H1 (cell line): ENCODE results near the gene RAB44. TPM values are rescaled to one million over a fixed set of nuclear protein-coding genes. Genes with fewer than 3 reads are reported as not detected.

Experiments
- CTCF ChIA-PET: fragments of 300-600 bp; sonication (Branson Sonifier 250); formaldehyde crosslinking; loops from one replicate; lab custom pipeline; 2021; ENCODE audit not compliant: partially characterized antibody; lab: Charles Lee
- POLR2A ChIA-PET: fragments of 300-600 bp; sonication (Branson Sonifier 250); formaldehyde crosslinking; loops from one replicate; lab custom pipeline; 2021; ENCODE audit warnings: inconsistent platforms; ENCODE audit not compliant: partially characterized antibody; lab: Charles Lee
- DNase-seq, 2 experiments: peaks; one replicate each; pipeline versions ENCODE4 v3.0.0 to v3.0.0-alpha.2; 2010 to 2022; ENCODE audit warnings: low spot score in 2 of 2, low read depth in 1 of 2, mixed read lengths in 1 of 2
- FAIRE-seq: peaks from 2 replicates; lab custom pipeline; 2011; peaks lifted over from hg19 to GRCh38; lab: Jason Lieb, UNC
- H2AFZ ChIP-seq: 2 replicates; pipeline ENCODE4 v1.8.1; 2012; ENCODE audit warnings: low read length, inconsistent platforms
- H2AK5ac ChIP-seq: 2 replicates; pipeline ENCODE4 v1.6.1; 2013; ENCODE audit warnings: low read depth, low read length
- H2BK120ac ChIP-seq: replicated peaks from 2 replicates; pipeline ENCODE3; 2013; ENCODE audit warnings: low read depth, low read length, inconsistent platforms
- H2BK12ac ChIP-seq: 2 replicates; pipeline ENCODE4 v1.6.1; 2013; ENCODE audit warnings: low read depth, low read length
- H2BK15ac ChIP-seq: 2 replicates; pipeline ENCODE4 v1.6.1; 2013; ENCODE audit warnings: low read length
- H2BK20ac ChIP-seq: 2 replicates; pipeline ENCODE4 v1.6.1; 2013; ENCODE audit warnings: low read length
- H2BK5ac ChIP-seq: 2 replicates; pipeline ENCODE4 v1.6.1; 2013; ENCODE audit warnings: low read depth, low read length
- H3K14ac ChIP-seq: 2 replicates; pipeline ENCODE4 v1.6.1; 2013; ENCODE audit warnings: inconsistent platforms; ENCODE audit not compliant: insufficient read length
- H3K18ac ChIP-seq: 2 replicates; pipeline ENCODE4 v1.6.1; 2013; ENCODE audit warnings: low read length; ENCODE audit errors: extremely low read depth
- H3K23ac ChIP-seq: 2 replicates; pipeline ENCODE4 v1.6.1; 2013; ENCODE audit warnings: inconsistent platforms; ENCODE audit not compliant: insufficient read length
- H3K23me2 ChIP-seq: 2 replicates; pipeline ENCODE4 v1.6.1; 2013; ENCODE audit warnings: low read depth, low read length
- H3K27ac ChIP-seq: 2 replicates; pipeline ENCODE4 v1.6.1; 2011; ENCODE audit warnings: low read depth, low read length, inconsistent platforms
- H3K27me3 ChIP-seq, 4 experiments: replicated peaks in 1 of 4; 1 replicate in 1 of 4; 2 replicates in 3 of 4; pipeline versions ENCODE4 v1.6.1 to v1.8.1; 2011 to 2013; ENCODE audit warnings: low read length in 3 of 4, mild to moderate bottlenecking in 3 of 4, inconsistent platforms in 2 of 4, mixed read lengths in 2 of 4, moderate library complexity in 1 of 4; ENCODE audit not compliant: control insufficient read depth in 3 of 4, insufficient read depth in 3 of 4; ENCODE audit errors: extremely low read depth in 1 of 4
- H3K36me3 ChIP-seq, 4 experiments: 2 replicates each; pipeline versions ENCODE4 v1.6.1 to v1.8.1; 2011 to 2013; ENCODE audit warnings: mild to moderate bottlenecking in 4 of 4, low read length in 3 of 4, moderate library complexity in 2 of 4, control low read depth in 1 of 4, inconsistent platforms in 1 of 4; ENCODE audit not compliant: insufficient read depth in 4 of 4, control insufficient read depth in 2 of 4
- H3K4ac ChIP-seq: replicated peaks from 2 replicates; pipeline ENCODE3; 2013; ENCODE audit warnings: low read length, low read depth, mixed read lengths, inconsistent platforms; ENCODE audit not compliant: insufficient read length
- H3K4me1 ChIP-seq, 4 experiments: replicated peaks in 1 of 4; 1 replicate in 1 of 4; 2 replicates in 3 of 4; pipeline versions ENCODE4 v1.6.1 to v1.8.1; 2011 to 2013; ENCODE audit warnings: low read length in 3 of 4, inconsistent platforms in 2 of 4, mixed read lengths in 1 of 4; ENCODE audit not compliant: insufficient read depth in 4 of 4, control insufficient read depth in 3 of 4
- H3K4me2 ChIP-seq, 2 experiments: 2 replicates each; pipeline versions ENCODE4 v1.6.1 to v1.8.1; 2011 to 2013; ENCODE audit warnings: low read depth in 2 of 2, low read length in 2 of 2, control low read depth in 1 of 2, inconsistent platforms in 1 of 2, mild to moderate bottlenecking in 1 of 2; ENCODE audit not compliant: insufficient read depth in 1 of 2
- H3K4me3 ChIP-seq, 4 experiments: fragments of 200-600, 300-600 bp in 1 of 4; sonication (generic), shearing (Covaris generic), sonication (Bioruptor Twin) in 1 of 4; 2 replicates each; pipeline versions ENCODE4 v1.5.1 to v1.8.1; 2011 to 2016; ENCODE audit warnings: low read length in 4 of 4, low read depth in 3 of 4, control low read depth in 2 of 4, inconsistent platforms in 2 of 4, mild to moderate bottlenecking in 2 of 4, mixed read lengths in 1 of 4, moderate library complexity in 1 of 4; ENCODE audit not compliant: insufficient read depth in 2 of 4; ENCODE audit errors: extremely low read depth in 1 of 4
- H3K56ac ChIP-seq: replicated peaks from 2 replicates; pipeline ENCODE3; 2013; ENCODE audit warnings: low read depth, mild to moderate bottlenecking, mixed read lengths, low read length, inconsistent platforms; ENCODE audit not compliant: insufficient read length
- H3K79me1 ChIP-seq: 2 replicates; pipeline ENCODE4 v1.6.1; 2013; ENCODE audit warnings: low read depth, low read length, control low read depth
- H3K79me2 ChIP-seq, 2 experiments: 2 replicates each; pipeline versions ENCODE4 v1.6.1 to v1.8.1; 2012 to 2013; ENCODE audit warnings: low read length in 2 of 2, mild to moderate bottlenecking in 2 of 2, inconsistent platforms in 1 of 2; ENCODE audit not compliant: insufficient read depth in 2 of 2, control insufficient read depth in 1 of 2
- H3K9ac ChIP-seq, 4 experiments: replicated peaks in 1 of 4; 1 replicate in 1 of 4; 2 replicates in 3 of 4; pipeline versions ENCODE4 v1.6.1 to v1.8.1; 2011 to 2013; ENCODE audit warnings: low read depth in 3 of 4, low read length in 3 of 4, control low read depth in 2 of 4, mild to moderate bottlenecking in 2 of 4, moderate library complexity in 2 of 4, inconsistent platforms in 1 of 4; ENCODE audit errors: extremely low read depth in 1 of 4
- H3K9me3 ChIP-seq, 2 experiments: 2 replicates each; pipeline versions ENCODE4 v1.6.1 to v1.8.1; 2012 to 2013; ENCODE audit warnings: mild to moderate bottlenecking in 2 of 2, moderate library complexity in 2 of 2, control low read depth in 1 of 2, inconsistent platforms in 1 of 2, low read depth in 1 of 2, low read length in 1 of 2, mixed read lengths in 1 of 2; ENCODE audit not compliant: insufficient read depth in 2 of 2
- H4K20me1 ChIP-seq, 2 experiments: replicated peaks in 1 of 2; 2 replicates each; pipeline versions ENCODE3 to v1.8.1; 2011 to 2013; ENCODE audit warnings: inconsistent platforms in 2 of 2, low read length in 2 of 2, mild to moderate bottlenecking in 1 of 2; ENCODE audit not compliant: insufficient read depth in 2 of 2, control insufficient read depth in 1 of 2
- H4K5ac ChIP-seq: 2 replicates; pipeline ENCODE4 v1.6.1; 2013; ENCODE audit warnings: low read length, low read depth, mixed read lengths, inconsistent platforms; ENCODE audit not compliant: insufficient read length
- H4K8ac ChIP-seq: 2 replicates; pipeline ENCODE4 v1.8.0; 2013; ENCODE audit warnings: mild to moderate bottlenecking, moderate library complexity, low read length, inconsistent platforms; ENCODE audit not compliant: insufficient read depth; ENCODE audit errors: extremely low read depth
- H4K91ac ChIP-seq: replicated peaks from 2 replicates; pipeline ENCODE3; 2013; ENCODE audit warnings: low read length, mixed read lengths, inconsistent platforms; ENCODE audit not compliant: insufficient read length
- CTBP2 ChIP-seq: IDR thresholded peaks from 2 replicates; pipeline ENCODE4 v1.7.0; 2011; ENCODE audit warnings: borderline replicate concordance, mild to moderate bottlenecking, moderate library complexity, mixed read lengths, low read length; ENCODE audit not compliant: insufficient read depth, insufficient read length
- NANOG ChIP-seq: IDR thresholded peaks from 2 replicates; pipeline ENCODE4 v1.6.1; 2011; ENCODE audit warnings: low read length, low read depth, mild to moderate bottlenecking, inconsistent platforms; ENCODE audit not compliant: insufficient read depth, poor library complexity, severe bottlenecking
- PHF8 ChIP-seq: fragments of 200-600 bp; sonication (generic); conservative IDR thresholded peaks from 2 replicates; pipeline ENCODE4 v1.7.1; 2012; ENCODE audit warnings: low read depth, mild to moderate bottlenecking, inconsistent platforms, low read length, moderate library complexity
- RBBP5 ChIP-seq: IDR thresholded peaks from 2 replicates; pipeline ENCODE4 v1.7.1; 2012; ENCODE audit warnings: low read depth, mild to moderate bottlenecking, inconsistent platforms, low read length, moderate library complexity, borderline replicate concordance
- SP2 ChIP-seq: IDR thresholded peaks from 2 replicates; pipeline ENCODE4 v1.6.1; 2012; ENCODE audit warnings: mild to moderate bottlenecking, low read length, inconsistent platforms
- SUZ12 ChIP-seq: fragments of 200-600 bp; sonication (generic); IDR thresholded peaks from 2 replicates; pipeline ENCODE4 v1.6.1; 2012; ENCODE audit warnings: mild to moderate bottlenecking, inconsistent platforms, low read length, moderate library complexity, mixed read lengths
- TEAD4 ChIP-seq: IDR thresholded peaks from 2 replicates; pipeline ENCODE4 v1.6.1; 2012; ENCODE audit warnings: low read depth, low read length, inconsistent platforms, mixed read lengths
- ZNF274 ChIP-seq: IDR thresholded peaks from 2 replicates; pipeline ENCODE4 v1.7.0; 2012; ENCODE audit warnings: low read length, borderline replicate concordance; ENCODE audit errors: extremely low read depth
- WGBS, 2 experiments: shearing (Covaris generic) in 1 of 2; methylation state at CpG; one replicate each; pipeline versions ENCODE4 v1.1.6 to v1.1.7; 2013 to 2015; ENCODE audit warnings: low lambda C conversion rate in 2 of 2, mixed read lengths in 2 of 2, inconsistent platforms in 1 of 2, low coverage in 1 of 2, missing lambda C conversion rate in 1 of 2; ENCODE audit not compliant: insufficient replicate concordance in 2 of 2, insufficient coverage in 1 of 2, insufficient read length in 1 of 2; ENCODE audit errors: extremely low coverage in 1 of 2, missing lambda C conversion rate in 1 of 2; 5-methylcytosine and 5-hydroxymethylcytosine counted together
- polyA plus RNA-seq, 7 experiments: library from polyadenylated mRNA; depleted of rRNA in 3 of 7; stranded (reverse) in 5 of 7; unstranded in 2 of 7; fragments of >200 nt in 5 of 7; fragments of 200-250 nt in 2 of 7; gene quantifications; 1 replicate in 5 of 7; 2 replicates in 1 of 7; 4 replicates in 1 of 7; pipeline versions ENCODE4 v1.2.1 to v1.2.3, GENCODE V29; 2011 to 2013; ENCODE audit warnings: missing spikeins in 2 of 7, mixed read lengths in 2 of 7
- total RNA-seq: library from RNA; stranded (reverse); fragmentation: NEBNext Ultra II Directional; extraction: Animal tissue kit (Norgen Biotek cat#: 25700); gene quantifications from 2 replicates; pipeline ENCODE4 v1.2.1, GENCODE V29; 2021
- TF ChIP-seq, protein P1 (sequence below): IDR thresholded peaks from 2 replicates; pipeline ENCODE4 v1.6.1; 2011; ENCODE audit warnings: low read depth, mild to moderate bottlenecking, low read length; ENCODE audit not compliant: insufficient read depth

RAB44 gene
- total and polyA plus RNA-seq, 2 of the 8 experiments (the other 6 are each of a cell fraction or from before 2014, with no cell fraction given) = 0.02 TPM; not detected in 1

DNA sequence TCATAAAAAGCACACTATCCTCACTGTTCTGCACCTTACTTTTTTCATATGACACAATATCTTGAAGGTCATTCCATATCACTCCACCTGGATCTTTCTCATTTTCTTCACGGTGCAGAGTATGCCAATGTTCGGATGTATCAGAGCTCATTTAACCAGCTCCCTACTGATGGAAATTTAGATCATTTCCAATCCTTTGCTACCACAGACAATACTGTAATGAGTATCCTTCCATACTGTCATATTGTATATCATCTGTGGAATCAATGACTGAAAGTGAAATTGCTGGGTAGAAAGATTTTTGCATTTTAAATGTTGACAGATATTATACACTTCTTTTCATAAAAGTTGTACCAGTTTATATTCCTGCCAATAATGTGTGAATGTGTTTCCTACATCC lies 2.2 kb upstream of the RAB44 start:
- Histone ChIP-seq H3K56ac (no peak overlapping the region), H3K4me3 (no peak overlapping the region), H2AK5ac (no peak overlapping the region), H2BK5ac (no peak overlapping the region), H3K4ac (no peak overlapping the region), H3K79me2 (no peaks in the 10 kb centered on the region), H3K23ac (no peak overlapping the region), H2BK12ac (no peak overlapping the region), H3K9ac (no peak overlapping the region), H3K27me3 (no peaks in the 10 kb centered on the region), H4K5ac (no peak overlapping the region), H3K36me3 (no peaks in the 10 kb centered on the region), H3K18ac (no peak overlapping the region), H3K79me1 (no peaks in the 10 kb centered on the region), H4K20me1 (peaks cover 0 to 3% of the 10 kb centered on the region in 2 experiments), H2AFZ (no peak overlapping the region), H3K4me1 (no peaks in the 10 kb centered on the region), H3K9me3 (no peaks in the 10 kb centered on the region), H2BK15ac (no peak overlapping the region), H4K91ac (no peak overlapping the region), H3K27ac (no peak overlapping the region), H4K8ac (no peak overlapping the region), H3K4me2 (no peak overlapping the region), H2BK120ac (no peak overlapping the region), H3K14ac (no peak overlapping the region), H2BK20ac (no peak overlapping the region), H3K23me2 (no peaks in the 10 kb centered on the region)
- ChIA-PET CTCF (interaction anchor here (0.6 to 3.1 kb wide), 6 partner anchors 10 to 80 kb away, joined by 3 to 9 read pairs (median 4); no protein-coding TSS in a partner anchor), POLR2A (no interaction called here)
- TF ChIP-seq RBBP5 = no peak
- no peak for TF ChIP-seq TEAD4
- no peak for TF ChIP-seq CTBP2
- TF ChIP-seq ZNF274 = no peak
- no peak for TF ChIP-seq PHF8
- no peak for TF ChIP-seq SP2
- TF ChIP-seq NANOG = no peak
- no peak for TF ChIP-seq SUZ12
- TF ChIP-seq, protein P1, sequence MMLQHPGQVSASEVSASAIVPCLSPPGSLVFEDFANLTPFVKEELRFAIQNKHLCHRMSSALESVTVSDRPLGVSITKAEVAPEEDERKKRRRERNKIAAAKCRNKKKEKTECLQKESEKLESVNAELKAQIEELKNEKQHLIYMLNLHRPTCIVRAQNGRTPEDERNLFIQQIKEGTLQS = no peak
- no peak for FAIRE-seq
- DNase-seq = no peak
- 97% methylated on average over 2 of the region's 2 CpGs; no CpG with 5 or more reads in 1 of the 2 experiments for WGBS, 2 experiments
